ENCODE results near the gene CLSTN1. TPM values are rescaled to one million over a fixed set of nuclear protein-coding genes. Genes with fewer than 3 reads are reported as not detected.

Gene CLSTN1
- polyA plus RNA-seq, 6 donors from 2014 or later = 11.1 to 31.9 (median 15.0) TPM

- no peak for DNase-seq
- H3K9me3 Mint-ChIP-seq = no peaks in the 10 kb centered on the region
Observed at GRCh38 chr1:9687874-9688582, 135.7 kb downstream of the CLSTN1 start.

GRCh38 chr1:9687120-9687873, 136.5 kb downstream of the CLSTN1 start:
- Mint-ChIP-seq H3K4me3 (peak overlapping the region; percentile 78 to 88 (median 82)), H3K27me3 (no peaks in the 10 kb centered on the region), H3K4me1 (peaks cover 43 to 84% (median 77%) of the 10 kb centered on the region in 3 donors), H3K9me3 (no peaks in the 10 kb centered on the region), H3K27ac (peak overlapping the region; percentile 59 to 95 (median 74)), H3K36me3 (peaks cover 0 to 7% of the 10 kb centered on the region in 2 donors)
- DNase-seq (peak; percentile 44), ATAC-seq (ENCODE audit: low read depth in 2 of 2) (peak; percentile 39 to 40)

More at GRCh38 chr1:9687874-9688582, 135.7 kb downstream of the CLSTN1 start:
- ATAC-seq (ENCODE audit: low read depth in 2 of 2) = no peak
- no peaks in the 10 kb centered on the region for H3K27me3 Mint-ChIP-seq
- peaks cover 43 to 82% (median 75%) of the 10 kb centered on the region in 3 donors for H3K4me1 Mint-ChIP-seq
- H3K27ac Mint-ChIP-seq = peak overlapping the region in 4 of 6 donors; percentile 30 to 90 (median 68)
- H3K36me3 Mint-ChIP-seq = peaks cover 0 to 7% of the 10 kb centered on the region in 2 donors
- peak overlapping the region; percentile 78 to 88 (median 82) for H3K4me3 Mint-ChIP-seq

GRCh38 chr1:9684801-9685200, 139.0 kb downstream of the CLSTN1 start:
- Mint-ChIP-seq H3K36me3 (peaks cover 0 to 7% of the 10 kb centered on the region in 2 donors), H3K4me3 (peak overlapping the region in 7 of 8 donors; percentile 4 to 79 (median 39)), H3K9me3 (no peaks in the 10 kb centered on the region), H3K27ac (peak overlapping the region; percentile 0 to 87 (median 32)), H3K4me1 (peaks cover 40 to 77% (median 73%) of the 10 kb centered on the region in 3 donors), H3K27me3 (no peaks in the 10 kb centered on the region)
- ATAC-seq (ENCODE audit: low read depth in 2 of 2) = no peak
- DNase-seq = no peak

- H3K9me3 Mint-ChIP-seq = no peaks in the 10 kb centered on the region
- no peaks in the 10 kb centered on the region for H3K27me3 Mint-ChIP-seq
- DNase-seq = no peak
- H3K4me3 Mint-ChIP-seq = peak overlapping the region in 6 of 8 donors; percentile 5 to 81 (median 24)
- H3K27ac Mint-ChIP-seq = peak overlapping the region; percentile 27 to 93 (median 82)
- H3K36me3 Mint-ChIP-seq = peaks cover 6 to 17% of the 10 kb centered on the region in 2 donors
- peak; percentile 73 to 77 for ATAC-seq (ENCODE audit: low read depth in 2 of 2)
- peaks cover 53 to 82% (median 74%) of the 10 kb centered on the region in 3 donors for H3K4me1 Mint-ChIP-seq
Observed at GRCh38 chr1:9680828-9681227, 142.9 kb downstream of the CLSTN1 start.

GRCh38 chr1:9680091-9680490, 143.7 kb downstream of the CLSTN1 start:
- H3K4me1 Mint-ChIP-seq = peaks cover 50 to 74% (median 69%) of the 10 kb centered on the region in 3 donors
- no peaks in the 10 kb centered on the region for H3K9me3 Mint-ChIP-seq
- no peak overlapping the region for H3K4me3 Mint-ChIP-seq
- H3K36me3 Mint-ChIP-seq = peaks cover 6 to 17% of the 10 kb centered on the region in 2 donors
- DNase-seq (no peak), ATAC-seq (ENCODE audit: low read depth in 2 of 2) (no peak)
- H3K27me3 Mint-ChIP-seq = no peaks in the 10 kb centered on the region
- peak overlapping the region in 2 of 6 donors; percentile 62 to 86 for H3K27ac Mint-ChIP-seq

Other genes with a start within 250 kb of the CLSTN1 start
- gene TMEM201, start 235.1 kb downstream of the CLSTN1 start, polyA plus RNA-seq (ENCODE audit: low read depth in 6 of 6) = 1 to 10 TPM in 4 of 6 donors, under 1 TPM in 2; 0.89 to 3.5 (median 1.2) TPM
- 100 to 1,000 TPM in 1 of 6 donors, 10 to 100 TPM in 5; 29.6 to 105 (median 58.0) TPM for gene PIK3CD, start 172.2 kb downstream of the CLSTN1 start, polyA plus RNA-seq (ENCODE audit: low read depth in 6 of 6)
- gene CTNNBIP1, start 86.3 kb upstream of the CLSTN1 start, polyA plus RNA-seq (ENCODE audit: low read depth in 6 of 6) = 10 to 100 TPM in 2 of 6 donors, 1 to 10 TPM in 4; 7.4 to 13.4 (median 8.6) TPM
- gene LZIC, start 119.4 kb upstream of the CLSTN1 start, polyA plus RNA-seq (ENCODE audit: low read depth in 6 of 6) = 10 to 100 TPM; 26.3 to 36.0 (median 31.1) TPM
- 1 to 10 TPM; 4.2 to 8.8 (median 6.8) TPM for gene NMNAT1, start 119.5 kb upstream of the CLSTN1 start, polyA plus RNA-seq (ENCODE audit: low read depth in 6 of 6)
- 1 to 10 TPM in 1 of 6 donors, not detected in 5; 1.1 TPM for gene RBP7, start 173.3 kb upstream of the CLSTN1 start, polyA plus RNA-seq (ENCODE audit: low read depth in 6 of 6)
- gene UBE4B, start 209.0 kb upstream of the CLSTN1 start, polyA plus RNA-seq (ENCODE audit: low read depth in 6 of 6) = 10 to 100 TPM in 1 of 6 donors, 1 to 10 TPM in 5; 2.0 to 11.7 (median 7.8) TPM

Data from naive B cell (primary cell).